NB4 (cell line): ENCODE results near the gene DAGLA.

ENCODE experiments used
- CTCF ChIP-seq: IDR thresholded peaks from one replicate; pipeline ENCODE4 v1.5.1; 2012; ENCODE audit warnings: low read depth, low read length
- MAX ChIP-seq: IDR thresholded peaks from 2 replicates; pipeline ENCODE4 v1.6.1; 2011; ENCODE audit warnings: low read depth, low read length
- MYC ChIP-seq: IDR thresholded peaks from 2 replicates; pipeline ENCODE4 v1.6.1; 2011; ENCODE audit warnings: low read depth, low read length
- POLR2A ChIP-seq: IDR thresholded peaks from 2 replicates; pipeline ENCODE4 v1.6.1; 2011; ENCODE audit warnings: mild to moderate bottlenecking; ENCODE audit not compliant: insufficient read length; ENCODE audit errors: extremely low read depth

- TF ChIP-seq MYC (no peak), CTCF (no peak), POLR2A (no peak), MAX (no peak)
These were observed 32.7 kb upstream of the DAGLA start for GRCh38 chr11:61647529-61647928.
